Activated T-helper 1 cell treated with anti-CD3 and anti-CD28 coated beads, Interleukin-12 subunit alpha, Interleukin-12 subunit beta, Interleukin-2, Interleukin-4 antibody, amounts not matched to agents 30 ng/mL and 10 ng/mL and 1 ng/mL, durations not matched to agents 14 hours and 24 hours and 36 hours (primary cell): ENCODE results near the gene UGGT2. TPM values are rescaled to one million over a fixed set of nuclear protein-coding genes. Genes with fewer than 3 reads are reported as not detected.
"Not testable (repeated sequence)": the region's sequence is repeated elsewhere in the genome, so short reads cannot be mapped to it uniquely, and the experiment has no call there.

Experiments
- DNase-seq: peaks from one replicate; pipeline ENCODE4 v3.0.0; 2021; ENCODE audit warnings: low spot score
- H3K27ac Mint-ChIP-seq: one replicate; pipeline ENCODE4 v1.8.0; 2021; ENCODE audit warnings: mild to moderate bottlenecking, mixed read lengths
- H3K27me3 Mint-ChIP-seq: one replicate; pipeline ENCODE4 v1.8.0; 2022; ENCODE audit warnings: mild to moderate bottlenecking, moderate library complexity, mixed read lengths; ENCODE audit not compliant: insufficient read depth
- H3K36me3 Mint-ChIP-seq: one replicate; pipeline ENCODE4 v1.8.0; 2021; ENCODE audit warnings: low read depth, mixed read lengths
- H3K4me1 Mint-ChIP-seq: one replicate; pipeline ENCODE4 v1.8.0; 2021; ENCODE audit warnings: low read depth, mixed read lengths
- H3K4me3 Mint-ChIP-seq: one replicate; pipeline ENCODE4 v1.8.0; 2021; ENCODE audit warnings: mild to moderate bottlenecking, moderate library complexity, mixed read lengths
- H3K9me3 Mint-ChIP-seq: one replicate; pipeline ENCODE4 v1.8.0; 2021; ENCODE audit warnings: mixed read lengths
- intact Hi-C: fragments of 100-400 bp; cut with micrococcal nuclease; formaldehyde crosslinking; loops from one replicate; pipeline ENCODE4 v1.15.1; 2024
- total RNA-seq: library from RNA; stranded (reverse); gene quantifications from 2 replicates; pipeline ENCODE4 v1.2.3, GENCODE V29; 2022

Gene UGGT2
- total RNA-seq, 1 donor from 2014 or later, result 0.26 TPM

GRCh38 chr13:96075953-96076543, 22.8 kb upstream of the UGGT2 start:
- Mint-ChIP-seq H3K4me3 (no peak overlapping the region), H3K27ac (no peak overlapping the region)
- intact Hi-C loops, result no loop called here

GRCh38 chr13:96072392-96072791, 19.2 kb upstream of the UGGT2 start:
- Mint-ChIP-seq H3K9me3 (no peaks in the 10 kb centered on the region), H3K4me1 (no peaks in the 10 kb centered on the region), H3K36me3 (no peaks in the 10 kb centered on the region), H3K4me3 (no peak overlapping the region), H3K27me3 (no peaks in the 10 kb centered on the region), H3K27ac (no peak overlapping the region)
- intact Hi-C loops, result no loop called here
- DNase-seq, result no peak

More at GRCh38 chr13:96075953-96076543, 22.8 kb upstream of the UGGT2 start:
- H3K4me1 Mint-ChIP-seq, result no peaks in the 10 kb centered on the region
- H3K27me3 Mint-ChIP-seq, result no peaks in the 10 kb centered on the region
- DNase-seq, result no peak
- no peaks in the 10 kb centered on the region for H3K36me3 Mint-ChIP-seq
- H3K9me3 Mint-ChIP-seq, result no peaks in the 10 kb centered on the region

- intact Hi-C loops, result no loop called here
- H3K36me3 Mint-ChIP-seq, result no peaks in the 10 kb centered on the region
- no peaks in the 10 kb centered on the region for H3K9me3 Mint-ChIP-seq
- no peak overlapping the region for H3K27ac Mint-ChIP-seq
- no peak for DNase-seq
- no peak overlapping the region for H3K4me3 Mint-ChIP-seq
- H3K27me3 Mint-ChIP-seq, result no peaks in the 10 kb centered on the region
- no peaks in the 10 kb centered on the region for H3K4me1 Mint-ChIP-seq
Measured at GRCh38 chr13:96071504-96071903, 18.3 kb upstream of the UGGT2 start.

GRCh38 chr13:96068729-96069128, 15.5 kb upstream of the UGGT2 start:
- no peaks in the 10 kb centered on the region for H3K9me3 Mint-ChIP-seq
- H3K27me3 Mint-ChIP-seq, result no peaks in the 10 kb centered on the region
- H3K27ac Mint-ChIP-seq, result no peak overlapping the region
- DNase-seq, result no peak
- H3K36me3 Mint-ChIP-seq, result no peaks in the 10 kb centered on the region
- intact Hi-C loops, result no loop called here
- no peak overlapping the region for H3K4me3 Mint-ChIP-seq
- H3K4me1 Mint-ChIP-seq, result no peaks in the 10 kb centered on the region

- no peaks in the 10 kb centered on the region for H3K27me3 Mint-ChIP-seq
- H3K27ac Mint-ChIP-seq, result no peak overlapping the region
- H3K9me3 Mint-ChIP-seq, result no peaks in the 10 kb centered on the region
- no peaks in the 10 kb centered on the region for H3K4me1 Mint-ChIP-seq
- no peak overlapping the region for H3K4me3 Mint-ChIP-seq
- intact Hi-C loops, result no loop called here
- no peaks in the 10 kb centered on the region for H3K36me3 Mint-ChIP-seq
- DNase-seq, result no peak
Measured at GRCh38 chr13:96065849-96066248, 12.6 kb upstream of the UGGT2 start.

DNA sequence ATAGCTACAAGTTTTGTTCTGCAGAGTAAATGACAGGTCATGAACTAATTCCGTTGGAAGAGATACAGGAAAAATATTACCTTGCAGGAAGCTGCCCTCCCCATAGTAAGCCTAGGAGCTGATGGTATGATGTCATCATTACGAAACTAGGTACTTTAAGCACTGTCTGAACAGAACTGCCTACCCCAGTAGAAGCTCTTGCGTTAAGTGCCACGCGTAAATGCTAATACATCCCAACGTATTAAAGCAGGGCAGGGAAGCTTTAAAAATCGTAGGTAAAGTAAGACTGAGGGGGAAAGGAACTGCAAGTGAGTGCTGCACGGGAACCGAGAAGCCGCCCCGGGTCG, 572 bp downstream of the UGGT2 start:
- no peaks in the 10 kb centered on the region for H3K36me3 Mint-ChIP-seq
- H3K4me3 Mint-ChIP-seq, result peak overlapping the region; percentile 67
- no peaks in the 10 kb centered on the region for H3K4me1 Mint-ChIP-seq
- no peak for DNase-seq
- no peak overlapping the region for H3K27ac Mint-ChIP-seq
- H3K27me3 Mint-ChIP-seq, result peaks cover 8% of the 10 kb centered on the region
- intact Hi-C loops, result no loop called here
- H3K9me3 Mint-ChIP-seq, result peaks cover 11% of the 10 kb centered on the region

GRCh38 chr13:96051946-96052345, 1.3 kb downstream of the UGGT2 start:
- H3K9me3 Mint-ChIP-seq, result peaks cover 11% of the 10 kb centered on the region
- H3K27ac Mint-ChIP-seq, H3K4me1 Mint-ChIP-seq, DNase-seq, intact Hi-C loops, H3K4me3 Mint-ChIP-seq, H3K27me3 Mint-ChIP-seq, H3K36me3 Mint-ChIP-seq: not testable (repeated sequence)

GRCh38 chr13:96051491-96051890, 1.7 kb downstream of the UGGT2 start:
- H3K27ac Mint-ChIP-seq, H3K4me1 Mint-ChIP-seq, DNase-seq, H3K36me3 Mint-ChIP-seq, intact Hi-C loops, H3K4me3 Mint-ChIP-seq, H3K27me3 Mint-ChIP-seq: not testable (repeated sequence)
- H3K9me3 Mint-ChIP-seq, result peaks cover 11% of the 10 kb centered on the region

GRCh38 chr13:96050955-96051354, 2.2 kb downstream of the UGGT2 start:
- intact Hi-C loops, H3K36me3 Mint-ChIP-seq, H3K4me3 Mint-ChIP-seq, DNase-seq, H3K27ac Mint-ChIP-seq, H3K27me3 Mint-ChIP-seq, H3K4me1 Mint-ChIP-seq: not testable (repeated sequence)
- H3K9me3 Mint-ChIP-seq, result peaks cover 11% of the 10 kb centered on the region

GRCh38 chr13:96046449-96047126, 6.6 kb downstream of the UGGT2 start:
- DNase-seq, H3K27me3 Mint-ChIP-seq, intact Hi-C loops, H3K27ac Mint-ChIP-seq, H3K9me3 Mint-ChIP-seq, H3K4me3 Mint-ChIP-seq, H3K4me1 Mint-ChIP-seq, H3K36me3 Mint-ChIP-seq: not testable (repeated sequence)

GRCh38 chr13:96044238-96044637, 9.0 kb downstream of the UGGT2 start:
- DNase-seq, result no peak
- no peaks in the 10 kb centered on the region for H3K27me3 Mint-ChIP-seq
- no peaks in the 10 kb centered on the region for H3K9me3 Mint-ChIP-seq
- intact Hi-C loops, result no loop called here
- no peak overlapping the region for H3K4me3 Mint-ChIP-seq
- no peaks in the 10 kb centered on the region for H3K4me1 Mint-ChIP-seq
- no peaks in the 10 kb centered on the region for H3K36me3 Mint-ChIP-seq
- no peak overlapping the region for H3K27ac Mint-ChIP-seq

GRCh38 chr13:96041326-96042110, 11.7 kb downstream of the UGGT2 start:
- no peaks in the 10 kb centered on the region for H3K9me3 Mint-ChIP-seq
- no peak overlapping the region for H3K4me3 Mint-ChIP-seq
- H3K36me3 Mint-ChIP-seq, result no peaks in the 10 kb centered on the region
- intact Hi-C loops, result no loop called here
- no peaks in the 10 kb centered on the region for H3K4me1 Mint-ChIP-seq
- no peaks in the 10 kb centered on the region for H3K27me3 Mint-ChIP-seq
- no peak overlapping the region for H3K27ac Mint-ChIP-seq
- no peak for DNase-seq

DNA sequence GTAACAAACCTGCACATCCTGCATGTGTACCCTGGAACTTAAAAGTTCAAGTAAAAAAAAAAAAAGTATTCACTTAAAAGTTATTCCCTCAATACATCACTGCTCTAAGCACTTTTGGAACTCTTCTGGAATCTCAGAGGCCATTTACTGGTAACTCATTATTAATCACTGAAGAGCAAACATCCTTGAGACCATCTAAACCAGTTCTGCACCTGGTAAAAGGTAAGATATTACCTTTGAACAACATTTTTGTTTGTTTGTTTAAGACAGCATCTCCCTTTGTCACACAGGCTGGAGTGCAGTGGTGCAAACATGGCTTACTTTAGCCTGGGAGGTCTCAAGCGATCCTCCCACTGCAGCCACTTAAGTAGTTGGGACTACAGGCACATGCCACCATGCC, 16.7 kb downstream of the UGGT2 start:
- intact Hi-C loops, result no loop called here
- Mint-ChIP-seq H3K36me3 (no peaks in the 10 kb centered on the region), H3K4me3 (no peak overlapping the region), H3K27ac (no peak overlapping the region), H3K9me3 (peaks cover 7% of the 10 kb centered on the region), H3K4me1 (no peaks in the 10 kb centered on the region), H3K27me3 (no peaks in the 10 kb centered on the region)
- no peak for DNase-seq
